Prostate gland (tissue), 2 donors: ENCODE results near the gene NR0B2. TPM values are rescaled to one million over a fixed set of nuclear protein-coding genes. Genes with fewer than 3 reads are reported as not detected.

Experiments used
- DNase-seq: peaks from one replicate; pipeline ENCODE4 v3.0.0-alpha.2; 2019; ENCODE audit warnings: low spot score
- H3K27ac ChIP-seq, 2 donors: fragments of 200-600 bp; sonication (generic); 2 replicates each; pipeline ENCODE4 v1.5.1; 2017 to 2019
- H3K27me3 ChIP-seq: fragments of 200-600 bp; sonication (generic); replicated peaks from 2 replicates; pipeline ENCODE4 v1.5.1; 2019; ENCODE audit not compliant: insufficient read depth
- H3K36me3 ChIP-seq, 2 donors: fragments of 200-600 bp; sonication (generic); 1 replicate in 1 of 2; 2 replicates in 1 of 2; pipeline versions ENCODE4 v1.5.1 to v1.8.1; 2017 to 2019
- H3K4me1 ChIP-seq: fragments of 200-600 bp; sonication (generic); replicated peaks from 2 replicates; pipeline ENCODE4 v1.5.1; 2019
- H3K4me3 ChIP-seq, 2 donors: fragments of 200-600 bp; sonication (generic); 2 replicates each; pipeline ENCODE4 v1.5.1; 2017 to 2019
- H3K9me3 ChIP-seq: fragments of 200-600 bp; sonication (generic); 2 replicates; pipeline ENCODE4 v1.5.1; 2017
- CTCF ChIP-seq, 4 experiments: fragments of 200-600 bp in 2 of 4; fragments of 450-650 bp in 2 of 4; sonication (generic) in 2 of 4; IDR thresholded peaks; 1 replicate in 3 of 4; 2 replicates in 1 of 4; pipeline ENCODE4 v1.5.1; 2016 to 2019; ENCODE audit warnings: antibody characterized with exemption in 4 of 4, mild to moderate bottlenecking in 2 of 4, moderate library complexity in 2 of 4
- POLR2A ChIP-seq: fragments of 450-650 bp; IDR thresholded peaks from one replicate; pipeline ENCODE4 v1.6.1; 2016; ENCODE audit warnings: antibody characterized with exemption, mild to moderate bottlenecking
- POLR2AphosphoS5 ChIP-seq: sonication (generic); formaldehyde crosslinking; IDR thresholded peaks from one replicate; pipeline ENCODE4 v1.6.1; 2017; ENCODE audit warnings: antibody characterized with exemption
- WGBS: methylation state at CpG from one replicate; pipeline ENCODE4 v1.1.5; 2018; 5-methylcytosine and 5-hydroxymethylcytosine counted together
- intact Hi-C: fragments of 100-400 bp; cut with DNase I; formaldehyde crosslinking; loops from one replicate; pipeline ENCODE4 v1.14.2; 2022
- total RNA-seq, 2 donors: library from RNA; depleted of rRNA; stranded (reverse); fragments of >200 nt; gene quantifications; one replicate each; pipeline ENCODE4 v1.1.0, GENCODE V29; 2016

NR0B2 gene
- total RNA-seq, 2 donors from 2014 or later = not detected

GRCh38 chr1:26894263-26894662 is 19.5 kb downstream of the NR0B2 start:
- no peaks in the 10 kb centered on the region for H3K9me3 ChIP-seq
- no peak for DNase-seq
- no peak overlapping the region for H3K27ac ChIP-seq
- H3K4me3 ChIP-seq = no peak overlapping the region
- H3K4me1 ChIP-seq = peaks cover 7% of the 10 kb centered on the region
- H3K27me3 ChIP-seq = no peaks in the 10 kb centered on the region
- H3K36me3 ChIP-seq = peaks cover 0 to 4% of the 10 kb centered on the region in 2 donors
- intact Hi-C loops = no loop called here
- 92% methylated on average over 13 of the region's 13 CpGs for WGBS
- TF ChIP-seq POLR2AphosphoS5 (no peak), CTCF (IDR thresholded peaks at IDR 0.05) (no peak), POLR2A (no peak)

DNA sequence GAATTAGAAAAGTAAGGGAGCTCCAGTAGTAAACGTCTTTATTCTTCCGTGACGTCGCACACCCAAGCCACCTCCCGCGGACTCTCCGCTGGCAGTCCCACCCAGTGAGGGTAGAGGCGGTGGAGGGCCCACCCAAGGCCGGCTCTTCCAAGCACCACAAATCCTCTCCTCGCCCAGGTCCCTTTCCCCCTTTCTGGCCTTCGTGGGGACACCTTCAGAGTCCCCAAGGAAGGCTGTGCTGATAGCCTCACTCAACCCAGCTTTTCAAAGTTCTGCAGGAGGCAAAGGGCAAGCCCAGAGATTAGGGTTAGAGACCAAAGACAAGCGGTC is 23.3 kb downstream of the NR0B2 start:
- Histone ChIP-seq H3K36me3 (peaks cover 8 to 11% of the 10 kb centered on the region in 2 donors), H3K27ac (peak overlapping the region; percentile 81 to 92), H3K4me1 (peaks cover 6% of the 10 kb centered on the region), H3K4me3 (peak overlapping the region; percentile 92 to 93), H3K9me3 (no peaks in the 10 kb centered on the region), H3K27me3 (no peaks in the 10 kb centered on the region)
- DNase-seq = no peak
- 6% methylated on average over 12 of the region's 12 CpGs for WGBS
- intact Hi-C loops = no loop called here
- TF ChIP-seq POLR2AphosphoS5 = no peak
- no peak for TF ChIP-seq CTCF (IDR thresholded peaks at IDR 0.05)
- no peak for TF ChIP-seq POLR2A

DNA sequence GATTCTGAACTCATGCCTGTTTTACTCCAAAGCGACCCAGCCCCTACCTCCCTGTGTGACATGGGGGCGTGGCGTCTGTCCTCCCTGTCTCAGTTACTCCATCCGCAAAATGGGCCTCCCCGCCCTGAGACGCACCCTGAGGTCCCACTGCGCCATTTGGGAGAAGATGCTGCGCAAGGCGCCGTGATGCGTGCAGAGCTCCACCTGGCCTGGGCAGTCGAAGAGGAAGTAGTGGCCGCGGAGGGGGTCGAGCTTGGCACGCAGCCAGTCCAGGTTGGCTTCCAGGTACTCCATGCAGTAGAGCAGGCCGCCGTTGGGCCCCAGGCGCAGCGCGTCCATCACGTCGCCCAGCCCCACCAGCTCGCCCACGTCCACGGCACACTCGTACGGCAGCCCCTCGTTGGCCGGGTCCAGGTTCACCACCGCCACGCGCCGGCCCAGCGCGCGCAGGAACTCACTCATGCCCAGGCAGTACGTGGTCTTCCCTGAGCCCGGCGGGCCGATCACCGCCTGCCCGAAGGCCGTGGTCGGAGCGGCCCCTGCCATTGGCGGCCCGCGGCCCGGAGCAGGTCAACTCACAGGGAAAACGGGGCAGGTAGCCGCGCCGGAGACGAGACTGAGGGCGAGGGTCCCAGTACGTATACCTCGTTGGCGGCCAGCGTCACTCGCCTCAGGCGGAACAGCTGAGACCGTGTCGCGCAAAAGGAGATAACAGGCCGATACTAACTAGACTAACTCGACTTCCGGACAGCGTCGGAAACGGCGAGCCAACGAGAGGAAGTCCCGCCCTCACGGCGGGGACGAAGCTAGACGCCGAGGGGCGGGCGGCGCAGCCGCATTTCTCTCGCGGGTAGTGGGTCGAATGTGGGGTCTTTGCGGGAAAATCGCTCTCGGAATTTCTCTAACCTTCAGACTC is 24.0 kb downstream of the NR0B2 start, which contains the start of gene GPN2:
Gene GPN2, minus strand, starts transcription at position 733 of the 916 bp plus-strand sequence. Its CDS starts 187 bp downstream, at position 546.
- Histone ChIP-seq H3K4me1 (peaks cover 6% of the 10 kb centered on the region), H3K27me3 (no peaks in the 10 kb centered on the region), H3K27ac (peak within 1 kb of the TSS; percentile 81 to 92), H3K9me3 (no peaks in the 10 kb centered on the region), H3K4me3 (peak within 1 kb of the TSS; percentile 92 to 93), H3K36me3 (peaks cover 14 to 18% of the 10 kb centered on the region in 2 donors)
- peak; percentile 72 for DNase-seq
- intact Hi-C loops = no loop called here
- TF ChIP-seq POLR2AphosphoS5 (peak; percentile 93), POLR2A (peak; percentile 65), CTCF (IDR thresholded peaks at IDR 0.05) (peak in 2 of 4 experiments; percentile 7)
- WGBS = 2% methylated on average over 52 of the region's 89 CpGs

DNA sequence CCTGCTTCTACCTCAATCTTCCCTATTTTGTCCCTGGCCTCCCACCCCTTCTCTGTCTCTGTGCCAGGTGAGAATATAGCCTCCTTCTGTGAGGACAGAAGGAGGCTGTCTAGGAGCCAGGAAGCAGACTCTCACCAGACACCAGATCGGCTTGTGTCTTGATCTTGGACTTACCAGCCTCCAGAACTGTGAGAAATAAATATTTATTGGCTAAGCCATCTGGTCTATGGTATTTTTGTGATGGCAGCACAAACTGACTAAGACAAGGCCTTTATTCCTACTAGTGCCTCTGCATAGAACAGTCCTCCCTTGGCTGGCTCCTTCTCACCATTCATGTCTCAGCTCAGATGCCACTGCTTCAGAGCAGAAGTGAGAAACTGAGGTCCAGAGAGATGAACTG is 25.5 kb downstream of the NR0B2 start:
- intact Hi-C loops = no loop called here
- no peaks in the 10 kb centered on the region for H3K9me3 ChIP-seq

More for the DNA sequence above, 25.5 kb downstream of the NR0B2 start:
- WGBS = 100% methylated on average over 1 of the region's 1 CpG
- Histone ChIP-seq H3K36me3 (peaks cover 10 to 23% of the 10 kb centered on the region in 2 donors), H3K27me3 (no peaks in the 10 kb centered on the region), H3K4me3 (no peak overlapping the region), H3K27ac (no peak overlapping the region), H3K4me1 (peaks cover 6% of the 10 kb centered on the region)
- DNase-seq = no peak
- TF ChIP-seq CTCF (IDR thresholded peaks at IDR 0.05) = no peak
- TF ChIP-seq POLR2A = no peak
- TF ChIP-seq POLR2AphosphoS5 = no peak
